Endodermal cell (in vitro differentiated cells): ENCODE results near the gene RASSF4. TPM values are rescaled to one million over a fixed set of nuclear protein-coding genes. Genes with fewer than 3 reads are reported as not detected.

ENCODE experiments used
- DNase-seq: peaks from one replicate; pipeline ENCODE4 v3.0.0-alpha.2; 2017
- H3K27ac ChIP-seq: 2 replicates; pipeline ENCODE4 v1.5.1; 2013; ENCODE audit warnings: mild to moderate bottlenecking, low read depth, low read length, moderate library complexity
- H3K27me3 ChIP-seq: 2 replicates; pipeline ENCODE4 v1.6.1; 2013; ENCODE audit warnings: mild to moderate bottlenecking, low read length, moderate library complexity; ENCODE audit not compliant: insufficient read depth, control insufficient read depth, poor library complexity, severe bottlenecking
- H3K36me3 ChIP-seq: 2 replicates; pipeline ENCODE4 v1.7.0; 2013; ENCODE audit warnings: mild to moderate bottlenecking, low read length, moderate library complexity; ENCODE audit not compliant: control insufficient read depth, insufficient read depth
- H3K4me1 ChIP-seq: one replicate; pipeline ENCODE4 v1.7.0; 2013; ENCODE audit warnings: low read length; ENCODE audit not compliant: control insufficient read depth, insufficient read depth
- H3K4me3 ChIP-seq: 2 replicates; pipeline ENCODE4 v1.5.1; 2013; ENCODE audit warnings: mild to moderate bottlenecking, low read length, moderate library complexity
- H3K9ac ChIP-seq: 2 replicates; pipeline ENCODE4 v1.6.1; 2013; ENCODE audit warnings: mild to moderate bottlenecking, low read length, moderate library complexity; ENCODE audit not compliant: poor library complexity, severe bottlenecking; ENCODE audit errors: extremely low read depth
- H3K9me3 ChIP-seq: 2 replicates; pipeline ENCODE4 v1.6.1; 2013; ENCODE audit warnings: mild to moderate bottlenecking, low read length, moderate library complexity; ENCODE audit not compliant: control insufficient read depth
- H3K27ac Mint-ChIP-seq: 2 replicates; pipeline ENCODE4 v1.8.0; 2020; ENCODE audit warnings: mixed read lengths
- H3K27me3 Mint-ChIP-seq: 2 replicates; pipeline ENCODE4 v1.8.0; 2021; ENCODE audit warnings: mild to moderate bottlenecking, mixed read lengths; ENCODE audit not compliant: insufficient read depth
- H3K36me3 Mint-ChIP-seq: 2 replicates; pipeline ENCODE4 v1.8.0; 2020; ENCODE audit warnings: low read depth, mixed read lengths
- H3K4me1 Mint-ChIP-seq: 2 replicates; pipeline ENCODE4 v1.8.0; 2020; ENCODE audit warnings: mixed read lengths
- H3K4me3 Mint-ChIP-seq: 2 replicates; pipeline ENCODE4 v1.8.0; 2020; ENCODE audit warnings: mild to moderate bottlenecking, moderate library complexity, mixed read lengths
- H3K9me3 Mint-ChIP-seq: 2 replicates; pipeline ENCODE4 v1.8.0; 2020; ENCODE audit warnings: mild to moderate bottlenecking, mixed read lengths
- WGBS, 2 experiments: methylation state at CpG; one replicate each; pipeline versions ENCODE4 v1.1.5 to v1.1.7; 2013; ENCODE audit warnings: missing lambda C conversion rate in 2 of 2, mixed read lengths in 1 of 2; ENCODE audit not compliant: insufficient coverage in 1 of 2, insufficient read length in 1 of 2; 5-methylcytosine and 5-hydroxymethylcytosine counted together
- total RNA-seq, 2 donors: library from RNA; stranded (reverse); fragmentation: NEBNext Ultra II Directional in 1 of 2; extraction: Animal tissue kit (Norgen Biotek cat#: 25700) in 1 of 2; gene quantifications; 2 replicates in 1 of 2; 3 replicates in 1 of 2; pipeline ENCODE4 v1.2.1, GENCODE V29; 2021
- TF ChIP-seq, protein P1 (sequence below): fragments of 200-600 bp; sonication (generic); conservative IDR thresholded peaks from 2 replicates; pipeline ENCODE4 v1.5.0; 2021; ENCODE audit warnings: antibody characterized with exemption, mild to moderate bottlenecking

The RASSF4 gene
- total RNA-seq, 2 donors from 2014 or later = 5.2 to 14.1 TPM

DNA sequence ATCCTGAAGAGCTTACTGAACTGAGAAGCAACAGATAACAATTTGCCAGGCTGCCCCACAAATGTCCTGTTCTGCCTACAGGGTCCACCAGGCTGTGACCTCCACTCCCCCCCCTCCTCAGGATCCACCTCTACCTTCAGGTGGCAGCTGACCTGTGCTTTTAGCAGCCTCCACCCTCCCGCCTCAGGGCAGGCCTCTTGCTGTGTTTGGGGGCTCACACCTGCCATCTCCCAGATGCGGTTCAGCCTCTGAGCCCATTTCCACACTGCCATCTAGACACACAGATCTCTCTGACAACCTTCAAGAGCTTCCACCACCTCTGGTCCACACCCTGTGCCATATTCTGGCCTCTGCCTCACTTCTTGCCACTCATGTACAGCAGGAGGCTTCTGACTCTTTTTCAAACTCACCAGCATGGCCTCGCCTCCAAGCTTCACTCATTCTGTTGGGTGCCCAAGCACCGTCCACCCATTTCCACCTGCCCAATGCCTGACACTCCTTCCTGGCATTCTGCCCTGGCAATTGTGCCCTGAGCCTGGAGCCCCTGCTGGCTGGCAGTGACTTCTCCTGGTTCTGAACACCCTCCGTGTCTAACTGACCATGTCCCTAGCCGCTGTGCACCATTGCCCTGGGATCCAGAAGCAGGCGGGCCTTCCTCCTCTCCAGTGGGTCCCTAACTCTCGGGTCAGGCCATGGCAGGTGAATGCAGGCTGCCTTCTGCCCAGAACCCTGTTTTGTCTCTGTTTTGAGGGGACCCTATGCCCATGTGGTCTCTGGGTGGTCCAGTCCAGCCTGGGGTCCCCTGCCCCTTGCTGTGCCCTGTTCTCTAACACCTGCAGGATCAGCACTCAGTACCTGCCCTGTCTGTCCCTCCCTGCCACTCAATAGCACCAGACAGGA is 30.0 kb upstream of the RASSF4 start:
- Mint-ChIP-seq H3K27ac (no peak overlapping the region), H3K4me1 (no peaks in the 10 kb centered on the region), H3K9me3 (no peaks in the 10 kb centered on the region), H3K4me3 (no peak overlapping the region), H3K27me3 (peaks cover 17% of the 10 kb centered on the region), H3K36me3 (no peaks in the 10 kb centered on the region)
- no peak overlapping the region for H3K4me3 ChIP-seq
- TF ChIP-seq, protein P1, sequence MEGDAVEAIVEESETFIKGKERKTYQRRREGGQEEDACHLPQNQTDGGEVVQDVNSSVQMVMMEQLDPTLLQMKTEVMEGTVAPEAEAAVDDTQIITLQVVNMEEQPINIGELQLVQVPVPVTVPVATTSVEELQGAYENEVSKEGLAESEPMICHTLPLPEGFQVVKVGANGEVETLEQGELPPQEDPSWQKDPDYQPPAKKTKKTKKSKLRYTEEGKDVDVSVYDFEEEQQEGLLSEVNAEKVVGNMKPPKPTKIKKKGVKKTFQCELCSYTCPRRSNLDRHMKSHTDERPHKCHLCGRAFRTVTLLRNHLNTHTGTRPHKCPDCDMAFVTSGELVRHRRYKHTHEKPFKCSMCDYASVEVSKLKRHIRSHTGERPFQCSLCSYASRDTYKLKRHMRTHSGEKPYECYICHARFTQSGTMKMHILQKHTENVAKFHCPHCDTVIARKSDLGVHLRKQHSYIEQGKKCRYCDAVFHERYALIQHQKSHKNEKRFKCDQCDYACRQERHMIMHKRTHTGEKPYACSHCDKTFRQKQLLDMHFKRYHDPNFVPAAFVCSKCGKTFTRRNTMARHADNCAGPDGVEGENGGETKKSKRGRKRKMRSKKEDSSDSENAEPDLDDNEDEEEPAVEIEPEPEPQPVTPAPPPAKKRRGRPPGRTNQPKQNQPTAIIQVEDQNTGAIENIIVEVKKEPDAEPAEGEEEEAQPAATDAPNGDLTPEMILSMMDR = no peak
- H3K9ac ChIP-seq = no peak overlapping the region
- 83 to 93% methylated on average over 5 to 8 of the region's 8 CpGs for WGBS, 2 experiments
- H3K36me3 ChIP-seq = no peaks in the 10 kb centered on the region
- no peak overlapping the region for H3K27ac ChIP-seq
- DNase-seq = peak; percentile 18
- no peaks in the 10 kb centered on the region for H3K9me3 ChIP-seq
- H3K27me3 ChIP-seq = peaks cover 4% of the 10 kb centered on the region
- H3K4me1 ChIP-seq = no peaks in the 10 kb centered on the region

DNA sequence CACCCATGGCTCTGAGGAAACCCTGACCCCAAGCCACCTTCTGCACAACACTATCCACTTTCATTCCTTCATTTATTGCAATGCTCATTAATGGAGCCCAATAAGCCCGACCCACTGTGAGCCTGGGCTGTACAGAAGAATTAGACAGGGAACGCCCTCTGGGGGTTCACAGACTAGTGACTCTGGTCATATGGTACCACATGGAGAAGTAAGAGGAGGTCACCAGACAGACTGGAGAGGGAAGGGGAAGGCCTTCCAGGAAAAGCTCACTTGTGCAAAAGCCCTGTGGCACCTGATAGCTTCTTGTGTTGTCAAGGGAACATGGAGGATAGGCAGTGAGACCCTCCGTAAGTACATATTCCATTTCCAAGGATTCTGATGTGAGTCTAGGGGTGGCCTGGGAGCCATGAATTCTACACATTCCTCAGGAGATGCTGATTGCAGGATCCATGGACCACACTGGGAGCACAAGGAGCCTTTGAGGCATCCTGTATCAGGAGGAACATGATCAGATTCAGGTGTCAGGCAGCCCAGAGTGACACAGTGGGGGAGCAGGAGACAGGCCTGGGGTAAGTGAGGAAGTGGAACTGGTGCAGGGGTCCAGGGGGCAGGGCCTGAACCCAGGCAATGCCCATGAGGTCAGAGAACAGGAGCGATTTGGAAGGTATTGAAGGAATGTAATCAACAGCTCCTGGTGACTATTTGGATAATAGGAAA is 28.5 kb upstream of the RASSF4 start:
- TF ChIP-seq, protein P1 = no peak
- Histone ChIP-seq H3K9me3 (no peaks in the 10 kb centered on the region), H3K9ac (no peak overlapping the region), H3K4me1 (no peaks in the 10 kb centered on the region), H3K4me3 (no peak overlapping the region), H3K27ac (no peak overlapping the region), H3K36me3 (no peaks in the 10 kb centered on the region), H3K27me3 (peaks cover 4% of the 10 kb centered on the region)
- no peak for DNase-seq
- H3K4me3 Mint-ChIP-seq = no peak overlapping the region
- WGBS, 2 experiments = 90 to 93% methylated on average over 3 to 4 of the region's 4 CpGs
- no peaks in the 10 kb centered on the region for H3K36me3 Mint-ChIP-seq
- no peak overlapping the region for H3K27ac Mint-ChIP-seq
- H3K27me3 Mint-ChIP-seq = peaks cover 22% of the 10 kb centered on the region
- no peaks in the 10 kb centered on the region for H3K9me3 Mint-ChIP-seq
- H3K4me1 Mint-ChIP-seq = peaks cover 5% of the 10 kb centered on the region

DNA sequence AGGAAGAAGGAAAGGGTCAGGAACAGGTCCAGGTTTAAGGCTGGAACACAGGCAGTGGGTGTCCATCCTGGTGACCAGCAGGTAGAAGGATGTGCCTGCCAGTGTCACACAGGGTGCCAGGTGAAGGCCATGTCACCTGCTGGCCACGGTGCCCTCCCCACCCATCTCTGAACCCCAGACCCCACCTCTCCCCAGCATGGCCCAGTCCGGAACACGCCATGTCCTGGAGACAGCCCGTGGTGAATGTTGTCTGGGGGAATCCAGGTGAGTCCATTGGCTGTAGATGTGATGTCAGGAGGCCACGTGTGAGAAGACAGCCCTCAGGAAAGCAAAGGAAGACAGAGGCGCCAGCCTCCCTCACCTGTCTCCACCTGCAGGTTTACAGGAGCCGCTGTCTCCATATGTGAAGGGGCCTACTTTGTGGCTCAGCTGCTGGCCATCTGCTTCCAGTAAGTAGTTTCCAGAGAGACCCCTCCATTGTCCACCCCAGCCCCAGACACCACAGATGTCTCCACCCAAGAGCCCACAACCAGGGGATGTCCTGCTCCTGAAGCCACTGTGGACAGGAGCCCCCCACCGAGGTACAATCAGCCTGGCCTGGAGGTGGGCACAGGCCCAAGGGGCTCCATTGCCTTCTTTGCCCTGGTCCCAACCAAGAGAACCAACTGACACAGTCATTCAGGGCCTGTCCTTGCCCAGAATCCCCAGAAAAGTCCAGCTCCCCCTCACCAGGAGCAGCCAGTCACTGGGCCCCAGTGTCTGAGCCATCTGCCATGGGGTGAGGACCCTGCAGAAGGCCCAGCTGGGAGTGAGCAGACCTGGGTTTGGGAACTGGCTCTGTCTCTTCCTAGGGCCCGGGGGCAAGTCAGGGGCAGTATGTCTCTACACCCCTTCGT is 27.7 kb upstream of the RASSF4 start:
- WGBS, 2 experiments = 77 to 83% methylated on average over 3 to 10 of the region's 10 CpGs
- H3K4me1 Mint-ChIP-seq = peaks cover 11% of the 10 kb centered on the region
- H3K27me3 Mint-ChIP-seq = peaks cover 22% of the 10 kb centered on the region
- no peak overlapping the region for H3K9ac ChIP-seq
- no peak overlapping the region for H3K27ac Mint-ChIP-seq
- no peaks in the 10 kb centered on the region for H3K9me3 ChIP-seq
- H3K9me3 Mint-ChIP-seq = no peaks in the 10 kb centered on the region
- TF ChIP-seq, protein P1 = no peak
- H3K27me3 ChIP-seq = peaks cover 4% of the 10 kb centered on the region
- no peak overlapping the region for H3K4me3 ChIP-seq
- H3K4me1 ChIP-seq = no peaks in the 10 kb centered on the region
- no peaks in the 10 kb centered on the region for H3K36me3 ChIP-seq
- H3K36me3 Mint-ChIP-seq = no peaks in the 10 kb centered on the region
- DNase-seq = no peak
- no peak overlapping the region for H3K4me3 Mint-ChIP-seq
- H3K27ac ChIP-seq = no peak overlapping the region
